CD4-positive, CD25-positive, alpha-beta regulatory T cell (primary cell): ENCODE data around the gene RBMY1A1. TPM values are rescaled to one million over a fixed set of nuclear protein-coding genes. Genes with fewer than 3 reads are reported as not detected.
"Not testable (repeated sequence)": the region's sequence is repeated elsewhere in the genome, so short reads cannot be mapped to it uniquely, and the experiment has no call there.

ENCODE experiments used
- ATAC-seq, 2 donors: fragments of 150-1000 bp; cut with Tn5 transposase; one replicate each; pipeline ENCODE4 v1.10.0; 2021; ENCODE audit warnings: low read depth in 2 of 2, moderate number of reproducible peaks in 2 of 2, moderate library complexity in 1 of 2
- DNase-seq, 3 donors: peaks; one replicate each; pipeline versions ENCODE4 v3.0.0 to v3.0.0-alpha.2; 2012 to 2022; ENCODE audit warnings: mixed read lengths in 1 of 3
- H3K27ac ChIP-seq: one replicate; pipeline ENCODE4 v1.7.0; 2013; ENCODE audit warnings: mild to moderate bottlenecking, low read length; ENCODE audit not compliant: insufficient read depth, poor library complexity, severe bottlenecking
- H3K27me3 ChIP-seq: one replicate; pipeline ENCODE4 v1.7.0; 2013; ENCODE audit warnings: low read length; ENCODE audit not compliant: control insufficient read depth, insufficient read depth
- H3K36me3 ChIP-seq: one replicate; pipeline ENCODE4 v1.7.0; 2013; ENCODE audit warnings: mild to moderate bottlenecking, low read length, moderate library complexity; ENCODE audit not compliant: control insufficient read depth, insufficient read depth
- H3K4me1 ChIP-seq: 2 replicates; pipeline ENCODE4 v1.7.0; 2013; ENCODE audit warnings: mild to moderate bottlenecking, low read length; ENCODE audit not compliant: insufficient read depth, control insufficient read depth, poor library complexity, severe bottlenecking
- H3K4me3 ChIP-seq: one replicate; pipeline ENCODE4 v1.7.0; 2013; ENCODE audit warnings: low read depth, mild to moderate bottlenecking, low read length, moderate library complexity
- H3K9me3 ChIP-seq, 2 experiments: 1 replicate in 1 of 2; 2 replicates in 1 of 2; pipeline ENCODE4 v1.7.0; 2013; ENCODE audit warnings: low read length in 2 of 2, mild to moderate bottlenecking in 1 of 2, moderate library complexity in 1 of 2; ENCODE audit not compliant: control insufficient read depth in 2 of 2
- H3K27ac Mint-ChIP-seq, 3 donors: one replicate each; pipeline ENCODE4 v1.8.0; 2020 to 2022; ENCODE audit warnings: mild to moderate bottlenecking in 3 of 3, mixed read lengths in 3 of 3, moderate library complexity in 2 of 3
- H3K27me3 Mint-ChIP-seq: one replicate; pipeline ENCODE4 v1.8.0; 2022; ENCODE audit warnings: mild to moderate bottlenecking, mixed read lengths
- H3K36me3 Mint-ChIP-seq: one replicate; pipeline ENCODE4 v1.8.0; 2020; ENCODE audit warnings: mixed read lengths
- H3K4me1 Mint-ChIP-seq, 4 donors: one replicate each; pipeline ENCODE4 v1.8.0; 2020 to 2022; ENCODE audit warnings: mixed read lengths in 4 of 4, mild to moderate bottlenecking in 1 of 4
- H3K4me3 Mint-ChIP-seq, 4 donors: one replicate each; pipeline ENCODE4 v1.8.0; 2020 to 2022; ENCODE audit warnings: mild to moderate bottlenecking in 4 of 4, mixed read lengths in 4 of 4, moderate library complexity in 3 of 4
- H3K9me3 Mint-ChIP-seq, 7 donors: one replicate each; pipeline ENCODE4 v1.8.0; 2020 to 2022; ENCODE audit warnings: mixed read lengths in 7 of 7, mild to moderate bottlenecking in 3 of 7, moderate library complexity in 2 of 7
- polyA plus RNA-seq, 4 donors: library from polyadenylated mRNA; unstranded; fragments of 300-500 nt; fragmentation: Illumina TruSeq; gene quantifications; one replicate each; pipeline ENCODE4 v1.2.3, GENCODE V29; 2021
- total RNA-seq: library from RNA; stranded (reverse); gene quantifications from one replicate; pipeline ENCODE4 v1.2.3, GENCODE V29; 2022

Gene RBMY1A1
- total RNA-seq (not detected), polyA plus RNA-seq (not detected)

DNA sequence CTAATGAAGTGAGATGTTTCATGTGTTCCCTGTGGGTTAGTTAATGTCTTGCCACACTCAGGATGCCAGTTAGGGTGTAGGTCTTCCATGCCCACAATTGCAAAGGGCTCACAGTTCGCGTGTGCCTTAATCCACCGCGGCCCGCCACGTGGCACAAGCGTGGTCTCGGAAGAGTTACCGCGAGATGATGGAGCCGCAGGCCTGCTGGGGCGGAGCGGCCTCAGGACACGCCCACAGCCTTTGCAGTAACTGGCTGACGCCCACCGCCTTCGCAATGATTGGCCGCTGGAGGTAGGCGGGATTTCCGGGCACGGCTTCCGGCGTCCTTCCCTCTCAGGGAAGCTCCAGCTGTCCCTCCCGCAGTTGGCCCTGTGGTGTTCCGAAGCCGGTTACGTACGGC is at the start of gene RBMY1A1:
Gene RBMY1A1, plus strand, starts transcription at position 301 of the 400 bp plus-strand sequence. CDS start 2,013 bp downstream, outside the sequence.
- not testable (repeated sequence) for H3K4me1 Mint-ChIP-seq, H3K4me3 ChIP-seq, H3K4me1 ChIP-seq, H3K9me3 ChIP-seq, H3K36me3 Mint-ChIP-seq, H3K9me3 Mint-ChIP-seq, DNase-seq, H3K27ac ChIP-seq, ATAC-seq, H3K27me3 Mint-ChIP-seq, H3K4me3 Mint-ChIP-seq, H3K27ac Mint-ChIP-seq, H3K36me3 ChIP-seq, H3K27me3 ChIP-seq

DNA sequence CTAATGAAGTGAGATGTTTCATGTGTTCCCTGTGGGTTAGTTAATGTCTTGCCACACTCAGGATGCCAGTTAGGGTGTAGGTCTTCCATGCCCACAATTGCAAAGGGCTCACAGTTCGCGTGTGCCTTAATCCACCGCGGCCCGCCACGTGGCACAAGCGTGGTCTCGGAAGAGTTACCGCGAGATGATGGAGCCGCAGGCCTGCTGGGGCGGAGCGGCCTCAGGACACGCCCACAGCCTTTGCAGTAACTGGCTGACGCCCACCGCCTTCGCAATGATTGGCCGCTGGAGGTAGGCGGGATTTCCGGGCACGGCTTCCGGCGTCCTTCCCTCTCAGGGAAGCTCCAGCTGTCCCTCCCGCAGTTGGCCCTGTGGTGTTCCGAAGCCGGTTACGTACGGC is 23.6 kb upstream of the RBMY1A1 start, which contains the start of gene RBMY1B:
Gene RBMY1B, plus strand, starts transcription at position 301 of the 400 bp plus-strand sequence. CDS start 2,013 bp downstream, outside the sequence.
- H3K4me3 Mint-ChIP-seq, H3K4me1 Mint-ChIP-seq, DNase-seq: not testable (repeated sequence)

DNA sequence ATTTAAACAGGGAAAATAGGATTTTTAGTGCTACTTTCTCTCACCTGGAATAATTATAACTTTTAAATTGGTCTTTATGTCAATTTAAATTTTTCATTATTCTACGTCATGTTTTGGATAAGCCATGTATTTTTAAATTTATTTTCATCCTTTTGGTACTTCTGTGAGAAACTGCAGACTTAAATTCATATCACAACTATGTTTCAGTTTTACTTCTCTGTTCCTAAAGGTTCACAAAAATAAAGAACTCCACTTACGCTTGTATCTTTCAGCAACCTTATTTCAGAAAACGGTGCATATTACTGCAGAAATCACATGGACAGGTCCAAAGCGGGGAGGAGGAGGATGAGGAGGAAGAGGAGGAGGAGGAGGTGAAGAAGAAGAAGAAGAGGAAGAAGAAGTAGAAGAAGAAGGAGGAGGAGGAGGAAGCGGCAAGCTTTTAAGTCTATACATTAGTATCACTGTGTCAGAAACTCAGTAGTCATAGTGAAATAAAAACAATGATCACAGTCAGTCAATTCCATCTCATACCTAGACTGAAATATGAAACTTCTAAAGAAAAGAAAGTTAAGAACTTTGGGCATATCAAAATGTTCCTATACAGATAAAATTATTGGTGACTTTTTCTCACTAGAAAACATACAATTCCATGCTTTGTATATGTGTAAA is 24.8 kb downstream of the RBMY1A1 start:
- H3K9me3 ChIP-seq, H3K4me3 Mint-ChIP-seq, H3K27me3 ChIP-seq, H3K27ac Mint-ChIP-seq, H3K4me1 ChIP-seq, H3K4me1 Mint-ChIP-seq, H3K36me3 Mint-ChIP-seq, H3K9me3 Mint-ChIP-seq, H3K36me3 ChIP-seq, DNase-seq, H3K27ac ChIP-seq, H3K4me3 ChIP-seq, H3K27me3 Mint-ChIP-seq, ATAC-seq: not testable (repeated sequence)

More for the DNA sequence above, 23.6 kb upstream of the RBMY1A1 start, which contains the start of gene RBMY1B:
- not testable (repeated sequence) for H3K27me3 Mint-ChIP-seq, H3K27ac Mint-ChIP-seq, H3K4me3 ChIP-seq, H3K36me3 ChIP-seq, H3K27me3 ChIP-seq, ATAC-seq, H3K9me3 Mint-ChIP-seq, H3K9me3 ChIP-seq, H3K36me3 Mint-ChIP-seq, H3K4me1 ChIP-seq, H3K27ac ChIP-seq

DNA sequence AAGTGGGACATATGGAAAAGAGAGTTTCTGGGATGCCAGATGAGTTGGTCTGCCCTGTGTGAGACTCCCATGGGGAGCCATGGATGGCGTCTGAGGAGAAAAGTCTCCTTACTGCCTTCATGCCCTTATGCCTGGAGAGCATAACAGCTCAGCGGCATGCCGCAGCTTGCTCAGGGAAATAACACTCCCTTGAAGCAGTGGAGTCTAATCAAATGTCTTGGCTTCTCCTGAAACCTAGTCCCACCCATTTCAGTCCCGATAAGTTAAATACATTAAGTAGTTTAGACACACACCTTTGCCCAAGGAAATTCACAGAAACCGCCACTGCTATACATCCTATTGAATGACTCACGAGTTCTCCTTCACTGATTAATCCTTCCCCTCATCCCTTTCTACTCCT is 50.8 kb downstream of the RBMY1A1 start:
- no peaks in the 10 kb centered on the region for H3K27me3 Mint-ChIP-seq
- Histone ChIP-seq H3K4me1 (no peaks in the 10 kb centered on the region), H3K27me3 (no peaks in the 10 kb centered on the region), H3K4me3 (no peak overlapping the region), H3K27ac (no peak overlapping the region), H3K36me3 (no peaks in the 10 kb centered on the region), H3K9me3 (no peaks in the 10 kb centered on the region)
- H3K9me3 Mint-ChIP-seq, result no peaks in the 10 kb centered on the region
- no peak overlapping the region for H3K27ac Mint-ChIP-seq
- H3K4me3 Mint-ChIP-seq, result no peak overlapping the region
- H3K4me1 Mint-ChIP-seq, result no peaks in the 10 kb centered on the region
- DNase-seq (no peak), ATAC-seq (no peak)
- H3K36me3 Mint-ChIP-seq, result no peaks in the 10 kb centered on the region

DNA sequence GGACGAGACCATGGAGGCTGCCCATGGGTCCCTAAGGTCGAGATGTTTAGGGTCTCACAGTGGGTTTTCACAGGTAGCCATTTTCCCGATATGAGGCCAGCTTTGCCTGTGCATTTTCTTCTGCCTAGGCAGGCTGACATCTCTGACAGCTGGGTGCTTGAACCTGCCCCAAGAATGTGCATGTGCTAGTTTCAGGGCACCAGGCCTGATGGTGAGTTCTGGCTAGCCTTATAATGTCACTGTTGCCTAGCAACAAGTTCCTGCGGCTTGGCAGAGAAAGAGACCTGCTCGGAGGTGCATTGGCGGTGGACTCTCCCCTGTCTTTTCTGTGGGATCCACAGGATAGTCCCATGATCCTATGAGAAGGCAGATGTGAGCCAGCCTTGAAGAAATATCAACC is 51.8 kb downstream of the RBMY1A1 start:
- H3K9me3 ChIP-seq, H3K36me3 Mint-ChIP-seq, H3K9me3 Mint-ChIP-seq, H3K27ac ChIP-seq, H3K4me3 ChIP-seq, H3K36me3 ChIP-seq, DNase-seq, H3K27ac Mint-ChIP-seq, ATAC-seq, H3K4me1 Mint-ChIP-seq, H3K27me3 Mint-ChIP-seq, H3K4me1 ChIP-seq, H3K27me3 ChIP-seq, H3K4me3 Mint-ChIP-seq: not testable (repeated sequence)

DNA sequence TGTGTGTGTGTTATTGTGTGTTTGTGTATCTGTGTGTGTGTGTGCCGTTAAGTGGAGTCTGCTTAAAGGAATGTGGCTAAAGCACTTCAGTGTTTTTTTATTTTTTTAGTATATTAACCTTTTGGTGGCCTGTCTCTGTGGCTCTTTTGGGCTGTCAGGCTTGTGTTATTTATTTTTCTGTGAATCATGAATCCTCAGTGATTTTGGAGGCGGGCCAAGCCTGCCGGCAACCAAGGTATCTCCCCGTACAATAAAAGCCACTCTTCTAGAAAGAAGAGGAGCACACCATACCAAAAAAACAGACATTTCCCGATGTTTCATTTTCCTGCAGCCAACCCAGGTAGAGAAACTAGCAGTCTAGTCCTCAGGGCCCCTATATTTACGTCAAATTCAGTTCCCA is 57.4 kb downstream of the RBMY1A1 start:
- DNase-seq, result no peak
- Histone ChIP-seq H3K9me3 (no peaks in the 10 kb centered on the region), H3K4me3 (no peak overlapping the region), H3K27ac (no peak overlapping the region), H3K27me3 (no peaks in the 10 kb centered on the region), H3K4me1 (no peaks in the 10 kb centered on the region), H3K36me3 (no peaks in the 10 kb centered on the region)
- Mint-ChIP-seq H3K36me3 (no peaks in the 10 kb centered on the region), H3K4me3 (no peak overlapping the region), H3K4me1 (no peaks in the 10 kb centered on the region), H3K9me3 (no peaks in the 10 kb centered on the region), H3K27ac (no peak overlapping the region), H3K27me3 (no peaks in the 10 kb centered on the region)
- no peak for ATAC-seq

DNA sequence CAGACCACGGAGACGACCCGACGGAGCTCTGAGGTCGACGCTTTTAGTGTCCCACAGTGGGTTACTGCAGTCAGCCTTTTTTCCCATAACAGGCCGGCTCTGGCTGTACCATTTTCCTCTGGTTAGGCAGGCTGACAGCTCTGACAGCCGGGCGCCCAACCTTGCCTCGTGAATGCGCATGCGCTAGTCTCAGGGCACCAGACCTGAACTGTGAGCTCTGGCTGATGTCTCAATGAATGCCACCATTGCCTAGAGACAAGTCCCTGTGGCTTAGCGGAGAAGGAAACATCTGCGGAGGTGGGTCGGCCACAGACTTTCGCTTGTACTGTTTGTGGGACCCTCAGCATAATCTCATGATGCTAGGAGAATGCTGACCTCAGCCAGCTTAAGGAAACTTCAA is 61.6 kb downstream of the RBMY1A1 start:
- H3K27ac Mint-ChIP-seq, H3K9me3 ChIP-seq, ATAC-seq, H3K4me3 ChIP-seq, DNase-seq, H3K36me3 ChIP-seq, H3K36me3 Mint-ChIP-seq, H3K4me3 Mint-ChIP-seq, H3K4me1 ChIP-seq, H3K27ac ChIP-seq, H3K27me3 Mint-ChIP-seq, H3K27me3 ChIP-seq, H3K4me1 Mint-ChIP-seq, H3K9me3 Mint-ChIP-seq: not testable (repeated sequence)
